MM.1S (cell line): Measurements from ENCODE around the gene PCDH9.

Experiments used
- DNase-seq: peaks from one replicate; pipeline ENCODE4 v3.0.0-alpha.2; 2015
- H2AFZ ChIP-seq: fragments of 300-600 bp; sonication (generic); 2 replicates; pipeline ENCODE4 v1.6.0; 2016; ENCODE audit warnings: antibody characterized with exemption, low read length
- H3F3A ChIP-seq: fragments of 300-600 bp; sonication (generic); 2 replicates; pipeline ENCODE4 v1.6.1; 2016; ENCODE audit warnings: mild to moderate bottlenecking, antibody characterized with exemption, low read length, moderate library complexity, mixed read lengths; ENCODE audit not compliant: insufficient read depth
- H3K27ac ChIP-seq: fragments of 300-600 bp; sonication (generic); 2 replicates; pipeline ENCODE4 v1.5.1; 2016; ENCODE audit warnings: mild to moderate bottlenecking, low read length
- H3K27me3 ChIP-seq: fragments of 300-600 bp; sonication (generic); replicated peaks from 2 replicates; pipeline ENCODE4 v1.6.0; 2016; ENCODE audit warnings: low read length; ENCODE audit not compliant: insufficient read depth
- H3K36me3 ChIP-seq: fragments of 300-600 bp; sonication (generic); replicated peaks from 2 replicates; pipeline ENCODE4 v1.6.1; 2016; ENCODE audit warnings: mild to moderate bottlenecking, low read length, mixed read lengths; ENCODE audit not compliant: insufficient read depth
- H3K4me1 ChIP-seq: fragments of 300-600 bp; sonication (generic); 2 replicates; pipeline ENCODE4 v1.6.1; 2016; ENCODE audit warnings: low read length, mixed read lengths
- H3K4me2 ChIP-seq: fragments of 300-600 bp; sonication (generic); 2 replicates; pipeline ENCODE4 v1.6.0; 2016; ENCODE audit warnings: low read depth, low read length
- H3K4me3 ChIP-seq: fragments of 300-600 bp; sonication (generic); 2 replicates; pipeline ENCODE4 v1.5.1; 2016; ENCODE audit warnings: low read length, mixed read lengths
- H3K79me2 ChIP-seq: fragments of 300-600 bp; sonication (generic); 2 replicates; pipeline ENCODE4 v1.6.1; 2016; ENCODE audit warnings: mixed run types, low read length, mixed read lengths
- H3K9ac ChIP-seq: fragments of 300-600 bp; sonication (generic); 2 replicates; pipeline ENCODE4 v1.6.1; 2016; ENCODE audit warnings: low read length, mixed read lengths
- H3K9me2 ChIP-seq: fragments of 300-600 bp; sonication (generic); replicated peaks from 2 replicates; pipeline ENCODE4 v1.6.1; 2016; ENCODE audit warnings: mild to moderate bottlenecking, low read length, mixed read lengths; ENCODE audit not compliant: insufficient read depth
- H3K9me3 ChIP-seq: fragments of 300-600 bp; sonication (generic); replicated peaks from 2 replicates; pipeline ENCODE4 v1.6.1; 2016; ENCODE audit warnings: mild to moderate bottlenecking, low read length, mixed read lengths; ENCODE audit not compliant: insufficient read depth
- H4K20me1 ChIP-seq: fragments of 300-600 bp; sonication (generic); 2 replicates; pipeline ENCODE4 v1.6.1; 2016; ENCODE audit warnings: mild to moderate bottlenecking, low read length, moderate library complexity, mixed read lengths; ENCODE audit not compliant: insufficient read depth
- EZH2 ChIP-seq: fragments of 300-600 bp; sonication (generic); optimal IDR thresholded peaks from 2 replicates; pipeline ENCODE3; 2017; ENCODE audit warnings: low read depth, mild to moderate bottlenecking, antibody characterized with exemption, low read length, mixed read lengths
- EZH2phosphoT487 ChIP-seq: fragments of 300-600 bp; sonication (generic); IDR thresholded peaks from 2 replicates; pipeline ENCODE4 v1.6.1; 2018; ENCODE audit warnings: antibody characterized with exemption, low read length
- TF ChIP-seq, protein P1 (sequence below): fragments of 300-600 bp; sonication (generic); IDR thresholded peaks from 2 replicates; pipeline ENCODE4 v1.5.1; 2016; ENCODE audit warnings: antibody characterized with exemption, low read length, mixed read lengths

PCDH9 gene

DNA sequence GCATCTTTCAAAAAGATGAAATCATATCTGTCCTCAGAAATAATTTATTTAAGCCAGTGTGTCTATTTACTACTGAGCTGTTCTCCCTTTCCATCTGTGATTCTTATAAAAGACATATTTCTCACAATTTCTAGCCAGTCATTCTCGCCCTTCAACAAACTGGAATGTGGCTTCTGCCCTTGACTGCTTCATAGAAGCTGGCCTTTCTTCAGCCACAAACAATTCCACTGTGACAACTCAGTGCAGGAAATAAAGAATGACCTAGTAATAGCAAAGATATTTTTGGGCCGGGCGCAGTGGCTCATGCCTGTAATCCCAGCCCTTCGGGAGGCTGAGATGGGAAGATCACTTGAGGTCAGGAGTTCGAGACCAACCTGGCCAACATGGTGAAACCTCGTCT, 655.5 kb downstream of the PCDH9 start:
- H3K9me3 ChIP-seq: no peaks in the 10 kb centered on the region
- H2AFZ ChIP-seq: no peak overlapping the region
- no peak for DNase-seq
- H3K9ac ChIP-seq: no peak overlapping the region
- H3K4me1 ChIP-seq: no peaks in the 10 kb centered on the region
- no peaks in the 10 kb centered on the region for H3K27me3 ChIP-seq
- no peaks in the 10 kb centered on the region for H3K36me3 ChIP-seq
- H3K79me2 ChIP-seq: no peaks in the 10 kb centered on the region
- no peaks in the 10 kb centered on the region for H3F3A ChIP-seq
- H3K9me2 ChIP-seq: no peaks in the 10 kb centered on the region
- H3K4me2 ChIP-seq: no peak overlapping the region
- no peak overlapping the region for H3K4me3 ChIP-seq
- TF ChIP-seq EZH2 (no peak), EZH2phosphoT487 (no peak)
- TF ChIP-seq, protein P1, sequence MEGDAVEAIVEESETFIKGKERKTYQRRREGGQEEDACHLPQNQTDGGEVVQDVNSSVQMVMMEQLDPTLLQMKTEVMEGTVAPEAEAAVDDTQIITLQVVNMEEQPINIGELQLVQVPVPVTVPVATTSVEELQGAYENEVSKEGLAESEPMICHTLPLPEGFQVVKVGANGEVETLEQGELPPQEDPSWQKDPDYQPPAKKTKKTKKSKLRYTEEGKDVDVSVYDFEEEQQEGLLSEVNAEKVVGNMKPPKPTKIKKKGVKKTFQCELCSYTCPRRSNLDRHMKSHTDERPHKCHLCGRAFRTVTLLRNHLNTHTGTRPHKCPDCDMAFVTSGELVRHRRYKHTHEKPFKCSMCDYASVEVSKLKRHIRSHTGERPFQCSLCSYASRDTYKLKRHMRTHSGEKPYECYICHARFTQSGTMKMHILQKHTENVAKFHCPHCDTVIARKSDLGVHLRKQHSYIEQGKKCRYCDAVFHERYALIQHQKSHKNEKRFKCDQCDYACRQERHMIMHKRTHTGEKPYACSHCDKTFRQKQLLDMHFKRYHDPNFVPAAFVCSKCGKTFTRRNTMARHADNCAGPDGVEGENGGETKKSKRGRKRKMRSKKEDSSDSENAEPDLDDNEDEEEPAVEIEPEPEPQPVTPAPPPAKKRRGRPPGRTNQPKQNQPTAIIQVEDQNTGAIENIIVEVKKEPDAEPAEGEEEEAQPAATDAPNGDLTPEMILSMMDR: no peak
- no peaks in the 10 kb centered on the region for H4K20me1 ChIP-seq
- H3K27ac ChIP-seq: no peak overlapping the region

DNA sequence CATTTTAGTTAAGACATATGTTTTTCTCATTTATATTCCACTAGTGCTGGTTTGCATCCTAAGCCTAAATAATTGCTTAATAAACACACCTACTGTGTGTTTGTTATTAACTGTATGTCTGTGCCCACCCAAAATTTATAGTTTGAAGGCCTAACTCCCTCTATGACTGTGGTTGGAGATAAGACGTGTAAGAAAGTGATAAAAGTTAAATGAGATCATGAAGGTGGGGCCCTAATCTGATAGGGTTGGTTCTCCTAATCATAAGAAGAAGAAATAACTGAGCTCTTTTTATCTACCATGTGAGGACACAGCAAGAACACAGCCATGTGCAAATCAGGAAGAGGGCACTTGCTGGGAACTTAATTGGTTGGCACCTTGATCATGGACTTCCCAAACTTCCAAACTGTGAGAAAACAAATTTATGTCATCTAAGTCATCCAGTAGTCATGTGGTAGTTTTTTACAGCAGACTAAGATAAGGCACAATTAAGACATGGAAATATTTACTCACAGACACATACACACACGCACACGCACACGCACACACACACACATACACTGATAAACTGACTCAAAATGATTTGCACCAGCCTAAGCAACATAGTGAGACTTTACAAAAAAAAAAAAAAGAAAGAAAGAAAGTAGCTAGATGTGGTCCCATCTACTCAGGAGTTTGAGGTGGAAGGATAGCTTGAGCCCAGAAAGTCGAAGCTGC, 662.1 kb downstream of the PCDH9 start:
- no peaks in the 10 kb centered on the region for H3K27me3 ChIP-seq
- H3F3A ChIP-seq: no peaks in the 10 kb centered on the region
- H3K36me3 ChIP-seq: no peaks in the 10 kb centered on the region
- DNase-seq: no peak
- no peak overlapping the region for H3K9ac ChIP-seq
- no peaks in the 10 kb centered on the region for H3K4me1 ChIP-seq
- no peaks in the 10 kb centered on the region for H3K9me2 ChIP-seq
- no peak overlapping the region for H2AFZ ChIP-seq
- no peak overlapping the region for H3K4me3 ChIP-seq
- no peaks in the 10 kb centered on the region for H3K9me3 ChIP-seq
- no peaks in the 10 kb centered on the region for H4K20me1 ChIP-seq
- H3K79me2 ChIP-seq: no peaks in the 10 kb centered on the region
- no peak overlapping the region for H3K27ac ChIP-seq
- no peak for TF ChIP-seq EZH2
- TF ChIP-seq, protein P1: no peak
- H3K4me2 ChIP-seq: no peak overlapping the region

DNA sequence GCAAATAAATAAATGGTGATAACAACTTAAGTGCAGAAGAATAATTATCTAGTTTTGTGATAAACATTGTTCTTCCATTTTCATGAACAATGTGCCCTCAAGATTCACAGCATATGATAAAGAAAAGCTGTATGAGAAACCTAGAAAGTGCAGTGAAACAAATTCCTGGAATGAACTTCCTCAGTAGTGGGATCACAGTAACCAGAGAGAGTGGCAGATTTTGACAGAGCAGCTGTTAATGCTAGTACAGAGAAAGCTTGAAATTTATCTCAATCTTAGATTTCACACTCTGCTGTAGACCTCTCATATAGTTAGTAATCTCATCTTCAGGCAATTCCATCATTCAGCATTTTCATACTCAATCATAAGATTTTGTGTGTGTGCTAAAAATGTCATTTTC, 664.9 kb downstream of the PCDH9 start:
- H3F3A ChIP-seq: no peaks in the 10 kb centered on the region
- no peaks in the 10 kb centered on the region for H3K4me1 ChIP-seq
- H3K9me3 ChIP-seq: no peaks in the 10 kb centered on the region
- H3K9me2 ChIP-seq: no peaks in the 10 kb centered on the region
- no peak overlapping the region for H3K4me3 ChIP-seq
- TF ChIP-seq EZH2phosphoT487 (no peak), EZH2 (no peak)
- TF ChIP-seq, protein P1: no peak
- no peaks in the 10 kb centered on the region for H3K36me3 ChIP-seq
- no peak for DNase-seq
- no peak overlapping the region for H3K9ac ChIP-seq
- no peaks in the 10 kb centered on the region for H3K27me3 ChIP-seq
- no peak overlapping the region for H3K27ac ChIP-seq
- no peaks in the 10 kb centered on the region for H3K79me2 ChIP-seq
- H4K20me1 ChIP-seq: no peaks in the 10 kb centered on the region
- no peak overlapping the region for H2AFZ ChIP-seq
- no peak overlapping the region for H3K4me2 ChIP-seq
